ENCODE data around the gene CST11.
A peak's percentile ranks its signal among the peaks of the same experiment; 100 is the strongest.

The CST11 gene

GRCh38 chr20:23420943-23421931 is 31.4 kb downstream of the CST11 start, which contains the start of gene NAPB:
NAPB (minus strand) TSS chr20:23421488; CDS start chr20:23421402, 86 bp downstream.
- peak; percentile 92 for FAIRE-seq
- DNase-seq (ENCODE audit: insufficient read length, low spot score) = peak; percentile 91

- FAIRE-seq = peak; percentile 76
- no peak for DNase-seq (ENCODE audit: insufficient read length, low spot score)
Observed at GRCh38 chr20:23419995-23420901, 32.4 kb downstream of the CST11 start.

- no peak for DNase-seq (ENCODE audit: insufficient read length, low spot score)
- FAIRE-seq = no peak
Observed at GRCh38 chr20:23419657-23419994, 33.0 kb downstream of the CST11 start.

GRCh38 chr20:23417861-23418260 is 34.8 kb downstream of the CST11 start:
- DNase-seq (ENCODE audit: insufficient read length, low spot score) (no peak), FAIRE-seq (peak; percentile 18)

- no peak for FAIRE-seq
- DNase-seq (ENCODE audit: insufficient read length, low spot score) = no peak
Observed at GRCh38 chr20:23415959-23416583, 36.6 kb downstream of the CST11 start.

GRCh38 chr20:23415555-23415954 is 37.1 kb downstream of the CST11 start:
- FAIRE-seq (no peak), DNase-seq (ENCODE audit: insufficient read length, low spot score) (no peak)

GRCh38 chr20:23414526-23415188 is 38.0 kb downstream of the CST11 start:
- DNase-seq (ENCODE audit: insufficient read length, low spot score) (no peak), FAIRE-seq (no peak)

- peak; percentile 71 for FAIRE-seq
- no peak for DNase-seq (ENCODE audit: insufficient read length, low spot score)
Observed at GRCh38 chr20:23413862-23414422, 38.7 kb downstream of the CST11 start.

- no peak for FAIRE-seq
- no peak for DNase-seq (ENCODE audit: insufficient read length, low spot score)
Observed at GRCh38 chr20:23412026-23412425, 40.6 kb downstream of the CST11 start.

GRCh38 chr20:23410916-23411695 is 41.6 kb downstream of the CST11 start:
- FAIRE-seq (no peak), DNase-seq (ENCODE audit: insufficient read length, low spot score) (no peak)

- FAIRE-seq = no peak
- no peak for DNase-seq (ENCODE audit: insufficient read length, low spot score)
Observed at GRCh38 chr20:23409800-23410199, 42.9 kb downstream of the CST11 start.

GRCh38 chr20:23408957-23409356 is 43.7 kb downstream of the CST11 start:
- DNase-seq (ENCODE audit: insufficient read length, low spot score) (no peak), FAIRE-seq (no peak)

GRCh38 chr20:23407781-23408464 is 44.8 kb downstream of the CST11 start:
- no peak for DNase-seq (ENCODE audit: insufficient read length, low spot score)
- FAIRE-seq = peak; percentile 62

GRCh38 chr20:23406880-23407279 is 45.8 kb downstream of the CST11 start:
- FAIRE-seq = no peak

GRCh38 chr20:23404196-23404595 is 48.5 kb downstream of the CST11 start:
- DNase-seq (ENCODE audit: insufficient read length, low spot score) = no peak
- FAIRE-seq = no peak

More at GRCh38 chr20:23406880-23407279, 45.8 kb downstream of the CST11 start:
- no peak for DNase-seq (ENCODE audit: insufficient read length, low spot score)

GRCh38 chr20:23403751-23404150 is 48.9 kb downstream of the CST11 start:
- DNase-seq (ENCODE audit: insufficient read length, low spot score) = no peak
- no peak for FAIRE-seq

- no peak for FAIRE-seq
- DNase-seq (ENCODE audit: insufficient read length, low spot score) = no peak
Observed at GRCh38 chr20:23401051-23401450, 51.6 kb downstream of the CST11 start.
